ENCODE results near the gene ANO3. TPM values are rescaled to one million over a fixed set of nuclear protein-coding genes. Genes with fewer than 3 reads are reported as not detected.

The ANO3 gene
- total and polyA plus RNA-seq, 4 donors: 0.02 to 0.63 (median 0.16) TPM

- Histone ChIP-seq H3K27ac (ENCODE audit: low read depth in 1 of 2, low read length in 1 of 2) (no peak overlapping the region), H3K27me3 (ENCODE audit: control insufficient read depth in 3 of 3, insufficient read depth in 3 of 3, low read length in 2 of 3) (no peaks in the 10 kb centered on the region), H3K9ac (ENCODE audit: insufficient read depth in 1 of 2, low read length in 2 of 2) (no peak overlapping the region), H3K9me3 (ENCODE audit: control insufficient read depth in 4 of 4, insufficient read depth in 3 of 4, low read length in 3 of 4) (no peaks in the 10 kb centered on the region), H3K4me1 (ENCODE audit: control insufficient read depth in 5 of 5, insufficient read depth in 5 of 5, low read length in 5 of 5) (no peaks in the 10 kb centered on the region), H3K4me3 (no peak overlapping the region), H3K36me3 (ENCODE audit: control insufficient read depth in 4 of 4, insufficient read depth in 4 of 4, low read length in 4 of 4) (no peaks in the 10 kb centered on the region)
- ATAC-seq (ENCODE audit: insufficient read depth, low FRiP score) (no peak), DNase-seq (no peak)
- WGBS, 2 donors: 67 to 69% methylated on average over 5 of the region's 5 CpGs
- no peak for TF ChIP-seq CTCF (IDR thresholded peaks at IDR 0.05; ENCODE audit: control extremely low read depth, extremely low read depth)
Observed at GRCh38 chr11:26348776-26349175, 16.8 kb downstream of the ANO3 start.

- no peak for DNase-seq
- Histone ChIP-seq H3K4me3 (no peak overlapping the region), H3K4me1 (ENCODE audit: control insufficient read depth in 5 of 5, insufficient read depth in 5 of 5, low read length in 5 of 5) (no peaks in the 10 kb centered on the region), H3K36me3 (ENCODE audit: control insufficient read depth in 4 of 4, insufficient read depth in 4 of 4, low read length in 4 of 4) (no peaks in the 10 kb centered on the region), H3K27ac (ENCODE audit: low read depth in 1 of 2, low read length in 1 of 2) (no peak overlapping the region), H3K9me3 (ENCODE audit: control insufficient read depth in 4 of 4, insufficient read depth in 3 of 4, low read length in 3 of 4) (no peaks in the 10 kb centered on the region), H3K9ac (ENCODE audit: insufficient read depth in 1 of 2, low read length in 2 of 2) (no peak overlapping the region), H3K27me3 (ENCODE audit: control insufficient read depth in 3 of 3, insufficient read depth in 3 of 3, low read length in 2 of 3) (no peaks in the 10 kb centered on the region)
- WGBS, 2 donors: 86 to 87% methylated on average over 7 of the region's 7 CpGs
- TF ChIP-seq CTCF (IDR thresholded peaks at IDR 0.05; ENCODE audit: control extremely low read depth, extremely low read depth): no peak
- ATAC-seq (ENCODE audit: insufficient read depth, low FRiP score): no peak
Observed at GRCh38 chr11:26350002-26350401, 18.1 kb downstream of the ANO3 start.

- WGBS, 2 donors: 85 to 87% methylated on average over 5 of the region's 5 CpGs
- H3K4me1 ChIP-seq (ENCODE audit: control insufficient read depth in 5 of 5, insufficient read depth in 5 of 5, low read length in 5 of 5): no peaks in the 10 kb centered on the region
- ATAC-seq (ENCODE audit: insufficient read depth, low FRiP score): no peak
Observed at GRCh38 chr11:26353010-26353409, 21.1 kb downstream of the ANO3 start.

More at GRCh38 chr11:26353010-26353409, 21.1 kb downstream of the ANO3 start:
- Histone ChIP-seq H3K9ac (ENCODE audit: insufficient read depth in 1 of 2, low read length in 2 of 2) (no peak overlapping the region), H3K36me3 (ENCODE audit: control insufficient read depth in 4 of 4, insufficient read depth in 4 of 4, low read length in 4 of 4) (no peaks in the 10 kb centered on the region), H3K27me3 (ENCODE audit: control insufficient read depth in 3 of 3, insufficient read depth in 3 of 3, low read length in 2 of 3) (no peaks in the 10 kb centered on the region), H3K27ac (ENCODE audit: low read depth in 1 of 2, low read length in 1 of 2) (no peak overlapping the region), H3K4me3 (no peak overlapping the region), H3K9me3 (ENCODE audit: control insufficient read depth in 4 of 4, insufficient read depth in 3 of 4, low read length in 3 of 4) (no peaks in the 10 kb centered on the region)
- TF ChIP-seq CTCF (IDR thresholded peaks at IDR 0.05; ENCODE audit: control extremely low read depth, extremely low read depth): no peak
- DNase-seq: no peak

Measured in lung (tissue), 12 donors.